NCI-H446 treated with DMSO at 0.1 percent for 48 hours (cell line): ENCODE data around the gene HMMR.
"Not testable (repeated sequence)": the region's sequence is repeated elsewhere in the genome, so short reads cannot be mapped to it uniquely, and the experiment has no call there.

Experiments used
- DNase-seq: peaks from one replicate; lab custom pipeline; 2025; lab: John Stamatoyannopoulos, UW

HMMR gene

DNA sequence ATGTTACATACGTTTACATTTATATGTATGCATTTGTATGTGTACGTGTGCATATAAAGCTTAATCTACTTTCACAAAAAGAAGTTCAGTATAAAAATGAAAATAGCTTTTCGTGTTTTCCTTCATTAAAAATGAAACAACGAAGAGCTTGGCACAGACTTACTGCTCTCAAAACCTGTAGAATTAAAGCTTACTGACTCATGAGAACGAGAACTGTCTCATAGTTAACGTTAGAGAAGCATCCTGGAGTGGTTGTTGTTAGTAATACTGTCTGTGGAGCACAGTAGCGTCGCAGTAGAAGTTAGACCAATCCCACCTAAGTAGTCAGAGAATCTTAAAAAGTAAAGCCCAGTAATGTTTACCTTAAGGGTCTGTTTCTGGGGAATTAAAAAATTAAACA is 46.3 kb downstream of the HMMR start:
- DNase-seq: no peak

DNA sequence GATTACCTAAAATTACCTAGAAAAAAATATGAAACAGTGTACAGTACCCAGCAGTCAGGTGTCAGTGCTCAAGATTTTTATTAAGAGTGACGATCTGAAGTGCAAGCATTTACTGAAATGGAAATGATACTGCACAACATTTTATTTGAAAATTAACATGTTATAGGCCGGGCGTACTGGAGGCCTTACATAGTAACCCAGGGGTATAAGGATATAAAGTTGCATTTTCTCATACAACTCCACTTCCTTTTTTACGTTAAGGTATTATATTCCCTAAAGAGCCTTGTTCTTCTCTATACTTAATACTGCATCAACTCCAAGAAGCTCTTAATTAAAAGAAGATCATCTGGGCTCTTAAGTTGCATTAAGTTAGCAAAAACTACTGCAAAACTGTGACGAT is 48.3 kb downstream of the HMMR start:
- no peak for DNase-seq

DNA sequence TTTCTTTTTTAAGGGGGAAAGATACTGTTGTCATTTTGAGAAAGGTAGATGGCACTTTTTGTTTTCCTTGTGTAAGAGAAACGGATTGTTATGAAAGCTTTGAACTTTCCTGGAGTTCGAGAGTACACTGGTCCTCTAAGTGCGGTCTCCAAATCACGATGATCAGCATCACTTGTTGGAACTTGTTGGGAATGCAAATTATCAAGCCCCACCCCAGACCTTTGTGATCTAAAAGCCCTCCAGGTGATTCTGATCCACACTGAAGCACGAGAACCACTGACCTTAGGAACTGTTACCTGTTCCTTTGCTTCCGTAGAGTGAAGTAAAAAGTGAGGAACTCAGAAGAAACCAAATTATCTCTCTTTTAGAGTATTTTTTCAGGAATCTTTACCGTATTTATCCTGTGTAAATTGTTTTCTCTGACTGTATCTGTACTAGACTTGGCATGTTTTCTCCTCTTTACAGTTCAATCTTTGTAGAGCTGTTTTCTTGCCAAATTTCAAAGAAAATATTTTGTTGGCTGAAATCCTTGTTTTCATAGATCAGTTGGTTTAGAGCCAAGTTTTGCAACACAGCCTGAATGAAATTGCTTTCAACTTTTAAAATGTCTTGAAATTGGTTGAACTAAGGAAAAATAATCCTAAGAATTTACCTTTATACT is 49.0 kb downstream of the HMMR start:
- peak; percentile 58 for DNase-seq

DNA sequence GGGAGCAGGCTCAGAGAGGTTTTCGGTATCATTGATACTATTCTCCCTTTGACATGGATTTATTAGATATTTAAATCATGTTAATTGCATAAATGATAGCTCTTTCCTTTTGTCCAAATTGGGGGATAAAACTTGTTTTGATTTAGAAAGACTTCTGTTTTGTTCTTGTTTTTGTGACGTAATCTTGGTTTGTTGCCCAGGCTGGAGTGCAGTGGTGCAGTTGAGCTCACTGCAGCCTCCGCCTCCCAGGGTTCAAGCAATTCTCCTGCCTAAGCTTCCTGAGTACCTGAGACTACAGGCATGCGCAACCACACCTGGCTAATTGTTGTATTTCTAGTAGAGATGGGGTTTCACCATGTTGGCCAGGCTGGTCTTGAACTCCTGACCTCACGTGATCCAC is 52.1 kb downstream of the HMMR start:
- DNase-seq: no peak

DNA sequence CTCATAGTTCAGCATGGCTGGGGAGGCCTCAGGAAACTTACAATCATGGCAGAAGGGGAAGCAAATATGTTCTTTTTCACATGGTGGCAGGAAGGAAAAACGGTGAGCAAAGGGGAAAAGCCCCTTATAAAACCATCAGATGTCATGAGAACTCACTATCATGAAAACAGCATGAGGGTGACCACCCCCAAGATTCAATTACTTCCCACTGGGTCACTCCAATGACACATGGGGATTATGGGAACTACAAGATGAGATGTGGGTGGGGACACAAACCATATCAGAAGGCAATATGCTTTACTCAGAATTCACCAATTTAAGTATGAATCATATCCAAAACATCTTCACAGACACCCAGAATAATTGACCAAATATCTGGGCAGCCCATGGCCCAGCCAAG is 64.7 kb downstream of the HMMR start:
- no peak for DNase-seq

DNA sequence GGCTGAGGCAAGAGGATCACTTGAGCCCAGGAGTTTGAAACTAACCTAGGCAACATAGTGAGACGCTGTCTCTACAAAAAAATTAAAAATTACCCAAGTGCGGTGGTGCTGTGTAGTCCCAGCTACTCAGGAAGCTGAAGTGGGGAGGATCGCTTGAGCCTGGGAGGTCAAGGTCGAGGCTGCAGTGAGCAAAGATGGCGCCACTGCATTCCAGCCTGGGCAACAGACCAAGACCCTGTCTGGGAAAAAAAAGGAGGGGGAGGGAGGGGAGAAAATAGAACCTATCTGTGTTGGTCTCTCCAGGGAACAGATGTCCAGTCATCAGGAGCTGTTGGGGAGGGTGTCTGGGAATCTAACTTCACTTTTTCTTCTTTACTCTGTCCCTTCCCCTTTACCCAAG is 69.3 kb downstream of the HMMR start:
- no peak for DNase-seq

DNA sequence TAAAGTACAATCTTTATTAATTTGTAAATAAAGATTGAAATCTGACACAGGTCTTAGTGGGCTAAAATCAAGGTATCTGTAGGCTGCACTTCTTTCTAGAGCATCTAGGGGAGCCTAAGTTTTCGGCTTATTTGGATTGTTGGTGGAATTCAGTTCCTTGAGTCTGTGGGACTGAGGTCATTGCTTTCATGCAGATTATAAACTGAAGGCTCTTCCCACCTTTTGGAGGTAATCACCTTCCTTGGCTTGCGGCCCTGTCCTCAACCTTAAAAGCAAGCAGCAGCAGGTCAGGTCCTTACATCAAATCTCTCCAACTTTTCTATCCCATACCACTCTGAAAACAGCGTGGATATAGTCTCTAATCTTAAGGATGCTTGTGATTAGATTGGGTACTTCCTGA is 70.8 kb downstream of the HMMR start:
- DNase-seq: no peak

DNA sequence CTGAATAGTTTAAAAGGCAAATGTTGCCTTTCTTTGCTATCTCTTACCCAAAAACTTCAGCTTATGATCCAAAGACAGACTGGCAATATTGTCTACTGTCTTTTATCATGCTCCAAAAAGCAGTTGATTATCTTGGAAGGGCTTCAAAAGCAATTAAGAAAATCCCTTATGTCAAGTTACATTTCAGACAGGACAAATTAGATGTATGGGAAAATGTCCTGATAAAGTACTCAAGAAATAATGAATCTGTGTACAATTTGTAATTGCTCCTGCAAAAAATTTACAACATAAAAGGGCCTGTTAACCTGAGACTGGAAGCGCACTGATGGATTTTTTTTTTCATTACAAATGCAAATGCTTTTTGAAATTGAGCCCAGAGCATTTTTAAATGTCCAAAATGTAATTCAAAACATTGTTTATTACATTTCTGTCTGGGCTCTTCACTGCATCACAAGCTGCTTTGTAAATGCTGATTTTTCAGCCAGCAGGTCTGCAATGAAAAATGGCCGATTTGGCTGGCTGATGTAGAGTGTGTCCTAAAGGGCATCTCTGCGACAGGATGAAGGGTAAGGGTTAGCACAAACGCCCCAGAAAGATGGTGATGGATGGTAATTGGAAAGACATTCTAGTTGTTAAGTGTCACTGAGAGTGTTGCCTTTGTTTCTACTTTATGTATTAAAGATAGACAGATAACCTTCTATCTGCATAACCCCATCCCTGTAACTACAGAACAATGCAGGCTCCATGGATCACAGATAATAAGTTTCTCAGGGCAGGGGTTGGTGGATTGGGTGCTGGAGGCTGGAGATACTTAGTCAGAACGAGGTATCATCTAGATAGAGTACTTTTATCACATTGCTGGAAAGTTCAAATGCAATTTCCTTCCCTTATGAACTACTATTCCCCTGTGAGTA is 72.0 kb downstream of the HMMR start:
- DNase-seq: peak; percentile 29

DNA sequence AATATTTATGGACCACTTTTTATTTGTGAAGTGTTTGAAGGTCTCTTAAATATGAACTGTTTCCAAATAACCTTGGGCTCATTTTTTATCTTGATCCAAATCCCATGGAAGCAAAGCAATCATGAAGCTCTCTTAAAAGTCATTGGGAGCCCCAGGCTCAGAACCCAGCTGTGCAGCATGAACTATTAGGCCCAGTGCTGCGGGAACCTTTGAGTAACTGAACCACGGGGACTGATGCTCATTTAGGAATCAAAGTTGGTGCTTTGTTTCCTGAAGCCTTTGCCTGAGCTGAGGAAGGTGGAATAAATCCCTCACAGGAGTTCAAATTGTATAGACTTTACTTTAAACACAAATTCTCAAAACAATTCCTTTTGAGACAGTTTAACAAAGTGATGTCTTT is 72.8 kb downstream of the HMMR start:
- no peak for DNase-seq

DNA sequence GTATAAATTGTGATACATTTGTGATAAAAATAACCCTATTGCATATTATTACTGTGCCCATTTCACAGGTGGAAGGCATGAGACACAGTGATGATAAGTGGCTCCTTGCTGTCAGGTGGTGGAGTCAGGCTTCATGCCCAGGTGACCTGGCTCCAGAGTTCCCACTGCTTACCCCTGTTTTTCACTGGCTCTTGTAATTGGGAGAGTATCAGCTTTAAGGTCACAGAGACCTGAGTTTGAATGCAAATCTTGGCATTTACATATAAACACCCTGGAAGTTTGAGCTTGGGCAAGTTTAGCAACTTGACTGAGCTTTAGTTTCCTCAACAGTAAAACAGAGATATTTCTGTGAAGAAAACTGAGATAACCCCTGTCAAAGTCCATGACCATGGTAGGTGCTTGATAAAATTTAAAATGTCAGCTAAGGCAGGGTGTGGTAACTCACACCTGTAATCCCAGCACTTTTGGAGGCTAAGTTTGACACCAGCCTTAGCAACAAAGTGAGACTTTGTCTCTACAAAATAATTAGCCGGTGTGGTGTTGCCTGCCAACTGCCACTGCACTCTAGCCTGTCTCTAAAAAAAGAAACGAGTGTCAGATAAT is 74.2 kb downstream of the HMMR start:
- no peak for DNase-seq

DNA sequence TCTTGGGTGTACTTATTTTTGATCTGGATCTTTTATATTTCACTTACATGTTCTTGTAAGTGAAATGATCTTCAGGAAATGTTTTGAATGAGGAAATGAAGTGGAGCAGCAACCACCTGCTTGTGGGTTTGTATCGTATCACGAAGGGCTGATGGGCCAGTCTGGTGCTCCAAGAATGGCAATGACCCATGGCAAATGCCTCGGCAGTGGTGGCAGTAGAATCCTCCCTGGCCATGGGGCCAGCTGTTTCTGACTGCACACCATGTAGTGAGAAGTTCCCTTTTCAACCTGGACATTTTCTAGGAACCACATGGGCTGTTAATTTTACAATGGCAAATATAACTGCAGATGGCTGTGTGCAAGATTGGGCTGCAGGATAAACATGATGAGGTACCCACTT is 74.9 kb downstream of the HMMR start:
- DNase-seq: no peak

DNA sequence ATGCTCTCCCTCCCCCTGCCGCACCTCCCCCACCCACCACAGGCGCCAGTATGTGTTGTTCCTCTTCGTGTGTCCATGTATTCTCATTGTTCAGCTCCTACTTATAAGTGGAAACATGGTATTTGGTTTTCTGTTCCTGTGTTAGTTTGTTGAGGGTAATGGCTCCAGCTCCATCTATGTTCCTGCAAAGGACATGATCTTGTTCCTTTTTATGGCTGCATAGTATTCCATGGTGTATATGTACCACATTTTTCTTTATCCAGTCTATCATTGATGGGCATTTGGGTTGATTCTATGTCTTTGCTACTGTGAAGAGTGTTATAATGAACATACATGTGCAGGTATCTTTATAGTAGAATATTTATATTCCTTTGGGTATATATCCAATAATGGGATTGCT is 76.0 kb downstream of the HMMR start:
- not testable (repeated sequence) for DNase-seq

DNA sequence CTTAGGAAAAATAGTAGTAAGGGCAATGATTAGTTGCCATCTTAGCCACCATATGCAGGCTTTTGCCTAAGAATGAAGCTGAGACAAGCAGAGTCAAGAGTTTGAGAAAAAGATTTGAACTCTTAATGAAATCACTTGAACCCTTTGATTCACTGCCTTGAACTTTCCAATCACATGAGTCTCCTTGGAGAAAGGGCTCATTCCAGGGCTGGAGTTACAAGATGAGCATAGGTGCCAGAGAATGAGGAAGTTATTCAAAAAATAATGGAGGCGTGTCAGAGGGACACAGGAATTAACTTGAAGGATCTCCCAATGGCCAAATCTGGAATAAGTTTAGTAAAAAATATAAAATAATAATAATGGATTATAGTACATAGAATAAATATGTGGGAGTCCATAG is 80.3 kb downstream of the HMMR start:
- DNase-seq: no peak
